GM19372 (cell line): Measurements from ENCODE around the gene PANK2.
"Not testable (repeated sequence)": the region's sequence is repeated elsewhere in the genome, so short reads cannot be mapped to it uniquely, and the experiment has no call there.

ENCODE experiments used
- ATAC-seq: cut with Tn5 transposase; IDR thresholded peaks from one replicate; pipeline ENCODE4 v1.9.1; 2021; ENCODE audit warnings: mild to moderate bottlenecking, low read depth, moderate library complexity; ENCODE audit not compliant: unreplicated experiment

The PANK2 gene

DNA sequence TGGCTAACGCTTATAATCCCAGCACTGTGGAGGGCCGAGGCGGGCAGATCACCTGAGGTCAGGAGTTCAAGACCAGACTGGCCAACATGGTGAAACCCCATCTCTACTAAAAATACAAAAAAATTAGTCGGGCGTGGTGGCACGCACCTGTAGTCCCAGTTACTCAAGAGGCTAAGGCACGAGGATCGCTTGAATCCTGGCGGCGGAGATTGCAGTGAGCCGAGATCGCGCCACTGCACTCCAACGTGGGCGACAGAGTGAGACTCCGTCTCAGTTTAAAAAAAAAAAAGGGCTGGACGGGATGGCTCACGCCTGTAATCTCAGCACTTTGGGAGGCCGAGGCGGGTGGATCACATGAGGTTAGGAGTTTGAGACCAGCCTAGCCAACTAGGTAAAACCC is 83.4 kb downstream of the PANK2 start:
- not testable (repeated sequence) for ATAC-seq

DNA sequence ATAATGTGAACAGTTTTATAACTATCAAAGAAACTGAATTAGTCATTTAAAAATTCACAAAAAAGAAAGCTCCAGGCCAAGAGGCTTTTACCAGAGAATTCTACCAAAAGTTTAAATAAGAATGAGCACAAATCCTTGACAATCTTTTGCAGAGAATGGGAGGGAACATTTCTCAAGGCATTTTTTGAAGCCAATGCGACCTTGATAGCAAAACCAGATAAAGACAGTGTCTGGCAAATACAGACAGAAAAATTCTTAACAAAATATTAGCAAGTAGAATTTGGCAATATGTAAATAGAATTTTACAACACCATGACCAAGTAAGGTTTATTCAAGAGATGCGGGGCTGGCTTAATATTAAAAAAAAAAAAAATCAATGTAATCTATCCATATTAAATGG is 84.5 kb downstream of the PANK2 start:
- ATAC-seq, result no peak

DNA sequence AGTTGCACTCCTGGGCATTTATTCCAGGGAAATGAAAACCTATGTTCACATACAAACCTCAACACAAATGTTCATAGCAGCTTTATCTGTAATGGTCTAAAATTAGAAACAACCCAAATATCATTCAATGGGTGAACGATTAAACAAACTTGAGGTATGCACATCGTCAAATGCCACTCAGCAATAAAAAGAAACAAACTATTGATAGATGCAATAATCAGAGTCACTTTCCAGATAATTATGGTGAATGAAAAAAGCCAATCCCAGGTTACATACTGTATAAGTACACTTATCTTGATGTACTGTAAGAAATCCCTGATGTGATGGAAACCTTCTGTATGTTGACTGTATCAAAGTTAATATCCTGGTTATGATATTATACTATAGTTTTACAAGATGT is 87.3 kb downstream of the PANK2 start:
- no peak for ATAC-seq
